Medulla oblongata (tissue), 1 donor: ENCODE results near the gene TMEM107.

Source experiments
- DNase-seq: peaks from one replicate; pipeline ENCODE4 v3.0.0-alpha.2; 2015; ENCODE audit errors: extremely low spot score

TMEM107 gene

GRCh38 chr17:8150194-8151119 lies 25.7 kb downstream of the TMEM107 start:
- DNase-seq: no peak

- no peak for DNase-seq
Observed at GRCh38 chr17:8149419-8150193, 26.6 kb downstream of the TMEM107 start.

GRCh38 chr17:8148560-8148959 lies 27.6 kb downstream of the TMEM107 start:
- DNase-seq: no peak

- DNase-seq: no peak
Observed at GRCh38 chr17:8147805-8148404, 28.3 kb downstream of the TMEM107 start.

- DNase-seq: no peak
Observed at GRCh38 chr17:8147141-8147804, 28.9 kb downstream of the TMEM107 start.

- DNase-seq: no peak
Observed at GRCh38 chr17:8146381-8147140, 29.6 kb downstream of the TMEM107 start.

- DNase-seq: no peak
Observed at GRCh38 chr17:8145811-8146210, 30.4 kb downstream of the TMEM107 start.

- DNase-seq: no peak
Observed at GRCh38 chr17:8144401-8145231, 31.6 kb downstream of the TMEM107 start.

- no peak for DNase-seq
Observed at GRCh38 chr17:8143581-8144400, 32.4 kb downstream of the TMEM107 start.

GRCh38 chr17:8142887-8143580 lies 33.1 kb downstream of the TMEM107 start:
- DNase-seq: no peak

GRCh38 chr17:8142158-8142886 lies 33.9 kb downstream of the TMEM107 start:
- no peak for DNase-seq

GRCh38 chr17:8141741-8142140 lies 34.4 kb downstream of the TMEM107 start:
- DNase-seq: no peak

- DNase-seq: no peak
Observed at GRCh38 chr17:8141045-8141444, 35.1 kb downstream of the TMEM107 start.

GRCh38 chr17:8140065-8141029 lies 35.8 kb downstream of the TMEM107 start:
- no peak for DNase-seq

GRCh38 chr17:8138672-8139371 lies 37.4 kb downstream of the TMEM107 start:
- peak; percentile 95 for DNase-seq

GRCh38 chr17:8138374-8138671 lies 37.9 kb downstream of the TMEM107 start:
- no peak for DNase-seq
